Spleen (tissue), 11 donors: ENCODE data around the gene ZYX. TPM values are rescaled to one million over a fixed set of nuclear protein-coding genes. Genes with fewer than 3 reads are reported as not detected.

ENCODE experiments used
- DNase-seq: peaks from one replicate; pipeline ENCODE4 v3.0.0-alpha.2; 2020
- H3K27ac ChIP-seq, 8 donors: fragments of 200-600 bp; sonication (generic) in 7 of 8; 1 replicate in 4 of 8; 2 replicates in 4 of 8; pipeline versions ENCODE4 v1.5.0 to v1.8.0; 2016 to 2021; ENCODE audit warnings: inconsistent platforms in 4 of 8, mild to moderate bottlenecking in 4 of 8, moderate library complexity in 1 of 8
- H3K27me3 ChIP-seq, 7 donors: fragments of 200-600 bp; sonication (generic) in 6 of 7; replicated peaks in 1 of 7; 1 replicate in 4 of 7; 2 replicates in 3 of 7; pipeline versions ENCODE4 v1.5.0 to v1.8.0; 2016 to 2021; ENCODE audit warnings: inconsistent platforms in 3 of 7, mild to moderate bottlenecking in 1 of 7
- H3K36me3 ChIP-seq, 6 donors: fragments of 200-600 bp; sonication (generic) in 5 of 6; 1 replicate in 4 of 6; 2 replicates in 2 of 6; pipeline versions ENCODE4 v1.5.0 to v1.8.0; 2016 to 2021; ENCODE audit warnings: inconsistent platforms in 2 of 6
- H3K4me1 ChIP-seq, 6 donors: fragments of 200-600 bp; sonication (generic) in 5 of 6; 1 replicate in 3 of 6; 2 replicates in 3 of 6; pipeline versions ENCODE4 v1.5.0 to v1.8.0; 2016 to 2021; ENCODE audit warnings: inconsistent platforms in 3 of 6
- H3K4me3 ChIP-seq, 8 donors: fragments of 200-600 bp; sonication (generic) in 7 of 8; 1 replicate in 4 of 8; 2 replicates in 4 of 8; pipeline versions ENCODE4 v1.5.0 to v1.8.0; 2016 to 2021; ENCODE audit warnings: inconsistent platforms in 4 of 8, mild to moderate bottlenecking in 4 of 8, moderate library complexity in 2 of 8
- H3K9me3 ChIP-seq, 8 donors: fragments of 200-600 bp; sonication (generic) in 7 of 8; 1 replicate in 4 of 8; 2 replicates in 4 of 8; pipeline versions ENCODE4 v1.5.0 to v1.8.0; 2016 to 2021; ENCODE audit warnings: inconsistent platforms in 4 of 8
- CTCF ChIP-seq, 11 experiments: fragments of 200-600 bp in 7 of 11; fragments of 450-650 bp in 4 of 11; sonication (generic) in 4 of 11; IDR thresholded peaks in 8 of 11; conservative IDR thresholded peaks in 3 of 11; 1 replicate in 7 of 11; 2 replicates in 4 of 11; pipeline versions ENCODE4 v1.4.0 to v1.8.0; 2016 to 2021; ENCODE audit warnings: antibody characterized with exemption in 11 of 11, inconsistent platforms in 4 of 11, mild to moderate bottlenecking in 1 of 11
- POLR2A ChIP-seq, 3 donors: fragments of 450-650 bp; IDR thresholded peaks; one replicate each; pipeline ENCODE4 v1.5.1; 2017; ENCODE audit warnings: antibody characterized with exemption in 3 of 3, mild to moderate bottlenecking in 1 of 3
- POLR2AphosphoS5 ChIP-seq, 3 donors: sonication (generic); formaldehyde crosslinking; IDR thresholded peaks; one replicate each; pipeline ENCODE4 v1.5.1; 2017; ENCODE audit warnings: antibody characterized with exemption in 3 of 3
- WGBS, 5 donors: extraction: QIAGEN DNeasy Blood & Tissue Kit in 3 of 5; methylation state at CpG; one replicate each; pipeline versions ENCODE4 v1.1.5 to v1.1.7; 2013 to 2018; 5-methylcytosine and 5-hydroxymethylcytosine counted together
- intact Hi-C: fragments of 100-400 bp; cut with DNase I; formaldehyde crosslinking; loops from one replicate; pipeline ENCODE4 v1.15.0; 2023; ENCODE audit warnings: low total_unique reads
- polyA plus RNA-seq, 3 donors: library from polyadenylated mRNA; stranded (reverse); fragments of 200-250 nt; gene quantifications; one replicate each; pipeline ENCODE4 v1.2.1, GENCODE V29; 2013
- total RNA-seq, 7 donors: library from RNA; depleted of rRNA in 3 of 7; stranded (reverse); fragments of >200 nt in 3 of 7; fragmentation: NEBNext Ultra II Directional in 4 of 7; extraction: Animal tissue kit (Norgen Biotek cat#: 25700) in 4 of 7; gene quantifications; one replicate each; pipeline versions ENCODE4 v1.1.0 to v1.2.1, GENCODE V29; 2016 to 2021
- donor health status: healthy with polysubstance abuse.
- donor health status: DM: no; HTN: no; CAD: no; lungs with moderate emphysema.
- donor health status: DM: no; HTN: no; CAD: no.
- donor health status: Bipolar disorder and iron deficiency.
- donor health status: healthy.
- donor health status: DM: no; HTN: no; CAD: no.
- donor health status: DM: yes; HTN: yes; CAD: no.

The ZYX gene
- total and polyA plus RNA-seq, 10 donors, result 50.3 to 439 (median 187) TPM

- TF ChIP-seq CTCF (IDR thresholded peaks at IDR 0.05 in 8 of 11, conservative IDR thresholded peaks at IDR 0.05 in 3 of 11) (no peak), POLR2AphosphoS5 (IDR thresholded peaks at IDR 0.05) (peak; percentile 20 to 60 (median 46)), POLR2A (IDR thresholded peaks at IDR 0.05) (no peak)
- peaks cover 28 to 88% (median 77%) of the 10 kb centered on the region in 6 donors for H3K4me1 ChIP-seq
- peak overlapping the region; percentile 96 to 100 (median 98) for H3K27ac ChIP-seq
- H3K27me3 ChIP-seq, result no peaks in the 10 kb centered on the region
- H3K9me3 ChIP-seq, result no peaks in the 10 kb centered on the region
- 1 to 6% (median 2%) methylated on average over 11 to 64 of the region's 64 CpGs for WGBS, 5 donors
- H3K36me3 ChIP-seq, result peaks cover 0 to 30% (median 0%) of the 10 kb centered on the region in 6 donors
- H3K4me3 ChIP-seq, result peak overlapping the region; percentile 72 to 98 (median 84)
- peak; percentile 90 for DNase-seq
- intact Hi-C loops, result no loop called here
These were observed 431 bp downstream of the ZYX start for GRCh38 chr7:143381427-143382125.

GRCh38 chr7:143382126-143382790 lies 1.1 kb downstream of the ZYX start:
- DNase-seq, result no peak

DNA sequence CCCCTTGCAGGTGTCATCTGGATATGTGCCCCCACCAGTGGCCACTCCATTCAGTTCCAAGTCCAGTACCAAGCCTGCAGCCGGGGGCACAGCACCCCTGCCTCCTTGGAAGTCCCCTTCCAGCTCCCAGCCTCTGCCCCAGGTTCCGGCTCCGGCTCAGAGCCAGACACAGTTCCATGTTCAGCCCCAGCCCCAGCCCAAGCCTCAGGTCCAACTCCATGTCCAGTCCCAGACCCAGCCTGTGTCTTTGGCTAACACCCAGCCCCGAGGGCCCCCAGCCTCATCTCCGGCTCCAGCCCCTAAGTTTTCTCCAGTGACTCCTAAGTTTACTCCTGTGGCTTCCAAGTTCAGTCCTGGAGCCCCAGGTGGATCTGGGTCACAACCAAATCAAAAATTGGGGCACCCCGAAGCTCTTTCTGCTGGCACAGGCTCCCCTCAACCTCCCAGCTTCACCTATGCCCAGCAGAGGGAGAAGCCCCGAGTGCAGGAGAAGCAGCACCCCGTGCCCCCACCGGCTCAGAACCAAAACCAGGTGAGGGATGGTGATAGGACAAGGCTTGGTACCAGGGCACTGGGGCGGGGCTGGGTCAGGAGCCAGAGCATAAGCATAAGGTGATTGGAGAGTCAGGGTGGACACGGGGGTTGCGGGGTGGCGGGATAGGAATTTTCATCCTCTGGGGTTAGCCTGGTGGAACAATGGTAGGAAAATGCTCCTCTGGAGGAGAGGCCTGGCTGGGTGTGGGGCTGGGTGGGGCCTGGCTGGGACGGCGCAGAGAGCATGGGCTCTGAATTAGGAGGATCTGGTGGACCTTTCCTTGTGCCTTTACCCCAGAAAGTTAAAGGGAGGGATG lies 1.9 kb downstream of the ZYX start:
- Histone ChIP-seq H3K9me3 (no peaks in the 10 kb centered on the region), H3K4me1 (peaks cover 29 to 88% (median 77%) of the 10 kb centered on the region in 6 donors), H3K36me3 (peaks cover 0 to 45% (median 10%) of the 10 kb centered on the region in 6 donors), H3K27me3 (no peaks in the 10 kb centered on the region), H3K4me3 (peak overlapping the region; percentile 72 to 98 (median 84)), H3K27ac (peak overlapping the region in 7 of 8 donors; percentile 49 to 100 (median 98))
- no peak for DNase-seq
- WGBS, 5 donors, result 88 to 91% (median 89%) methylated on average over 15 of the region's 15 CpGs
- TF ChIP-seq POLR2AphosphoS5 (IDR thresholded peaks at IDR 0.05), result no peak
- intact Hi-C loops, result no loop called here

More at GRCh38 chr7:143382126-143382790, 1.1 kb downstream of the ZYX start:
- H3K27ac ChIP-seq, result peak overlapping the region; percentile 96 to 100 (median 98)
- peaks cover 29 to 88% (median 78%) of the 10 kb centered on the region in 6 donors for H3K4me1 ChIP-seq
- intact Hi-C loops, result no loop called here
- TF ChIP-seq CTCF (IDR thresholded peaks at IDR 0.05 in 8 of 11, conservative IDR thresholded peaks at IDR 0.05 in 3 of 11) (no peak), POLR2AphosphoS5 (IDR thresholded peaks at IDR 0.05) (no peak), POLR2A (IDR thresholded peaks at IDR 0.05) (no peak)
- H3K9me3 ChIP-seq, result no peaks in the 10 kb centered on the region
- 22 to 50% (median 27%) methylated on average over 12 to 21 of the region's 21 CpGs for WGBS, 5 donors
- H3K36me3 ChIP-seq, result peaks cover 0 to 37% (median 3%) of the 10 kb centered on the region in 6 donors
- H3K27me3 ChIP-seq, result no peaks in the 10 kb centered on the region
- H3K4me3 ChIP-seq, result peak overlapping the region; percentile 72 to 98 (median 84)

DNA sequence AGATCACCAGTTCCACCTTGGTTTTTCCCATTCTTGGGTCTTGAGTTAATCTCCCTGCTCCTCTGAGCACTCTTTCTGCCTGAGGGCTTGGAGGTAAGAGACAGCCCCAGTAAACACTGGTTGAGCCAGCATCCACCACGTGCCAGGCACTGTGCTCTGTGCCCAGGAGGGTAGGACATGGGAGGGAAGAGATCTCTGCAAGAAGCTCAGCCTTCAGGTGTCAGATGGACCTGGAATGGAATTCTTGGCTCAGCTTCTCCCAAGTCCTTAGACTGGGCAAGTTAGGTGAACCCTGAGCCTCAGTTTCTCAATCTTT lies 2.5 kb downstream of the ZYX start:
- H3K27ac ChIP-seq, result peak overlapping the region in 7 of 8 donors; percentile 49 to 100 (median 98)

More for the DNA sequence above, 2.5 kb downstream of the ZYX start:
- H3K4me1 ChIP-seq, result peaks cover 29 to 88% (median 76%) of the 10 kb centered on the region in 6 donors
- peak overlapping the region in 6 of 8 donors; percentile 79 to 98 (median 84) for H3K4me3 ChIP-seq
- peaks cover 0 to 50% (median 16%) of the 10 kb centered on the region in 6 donors for H3K36me3 ChIP-seq
- no peaks in the 10 kb centered on the region for H3K9me3 ChIP-seq
- no peaks in the 10 kb centered on the region for H3K27me3 ChIP-seq
- TF ChIP-seq POLR2AphosphoS5 (IDR thresholded peaks at IDR 0.05) (no peak), POLR2A (IDR thresholded peaks at IDR 0.05) (no peak), CTCF (IDR thresholded peaks at IDR 0.05 in 8 of 11, conservative IDR thresholded peaks at IDR 0.05 in 3 of 11) (no peak)
- DNase-seq, result no peak
- 36 to 92% (median 87%) methylated on average over 1 of the region's 1 CpG for WGBS, 5 donors
- intact Hi-C loops, result no loop called here
